H1 (cell line): ENCODE data around the gene ARAP3.

ENCODE experiments used
- CTCF ChIP-seq, 3 experiments: IDR thresholded peaks; 1 replicate in 2 of 3; 2 replicates in 1 of 3; pipeline versions ENCODE4 v1.5.1 to v1.6.1; 2011; ENCODE audit warnings: low read length in 3 of 3, mild to moderate bottlenecking in 3 of 3, inconsistent platforms in 2 of 3, low read depth in 1 of 3, moderate library complexity in 1 of 3; ENCODE audit not compliant: insufficient read depth in 1 of 3; ENCODE audit errors: control extremely low read depth in 1 of 3
- EP300 ChIP-seq, 2 experiments: IDR thresholded peaks; 1 replicate in 1 of 2; 2 replicates in 1 of 2; pipeline ENCODE4 v1.6.1; 2011 to 2012; ENCODE audit warnings: low read depth in 2 of 2, low read length in 2 of 2, mild to moderate bottlenecking in 2 of 2, borderline replicate concordance in 1 of 2, inconsistent platforms in 1 of 2, moderate library complexity in 1 of 2
- FOSL1 ChIP-seq: IDR thresholded peaks from 2 replicates; pipeline ENCODE4 v1.6.1; 2011; ENCODE audit warnings: mild to moderate bottlenecking, low read depth, low read length, moderate library complexity; ENCODE audit not compliant: insufficient read depth
- KDM1A ChIP-seq: fragments of 200-600, 300-600 bp; sonication (generic); IDR thresholded peaks from 2 replicates; pipeline ENCODE4 v1.7.1; 2016; ENCODE audit warnings: mild to moderate bottlenecking, low read length, borderline replicate concordance
- POLR2AphosphoS5 ChIP-seq: IDR thresholded peaks from 2 replicates; pipeline ENCODE4 v1.6.1; 2011; ENCODE audit warnings: low read depth, low read length
- SIN3A ChIP-seq, 2 experiments: IDR thresholded peaks in 1 of 2; conservative IDR thresholded peaks in 1 of 2; 2 replicates each; pipeline ENCODE4 v1.6.1; 2011 to 2012; ENCODE audit warnings: low read length in 2 of 2, improper control_type of control experiment in 1 of 2, low read depth in 1 of 2, mild to moderate bottlenecking in 1 of 2
- SIX5 ChIP-seq: IDR thresholded peaks from 2 replicates; pipeline ENCODE4 v1.6.1; 2011; ENCODE audit warnings: mild to moderate bottlenecking, low read depth, low read length

DNA sequence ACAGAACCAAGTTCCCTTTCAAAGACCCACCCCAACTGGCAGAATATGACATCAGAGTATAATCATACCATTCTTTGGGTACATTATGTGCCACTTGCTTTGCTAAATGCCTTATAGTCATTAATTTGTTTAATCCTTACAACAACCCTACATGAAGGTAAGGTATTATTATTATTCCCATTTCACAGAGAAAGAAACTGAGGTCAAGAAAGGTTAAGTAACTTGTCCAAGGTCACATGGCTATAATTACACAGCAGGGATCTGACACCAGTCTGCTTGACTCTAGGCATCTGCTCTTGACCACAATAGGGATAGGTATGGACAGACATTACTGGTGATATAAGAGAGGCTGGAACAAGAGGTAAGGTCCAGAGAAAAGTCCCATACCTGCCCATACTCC lies 32.1 kb downstream of the ARAP3 start:
- TF ChIP-seq SIX5 (no peak), EP300 (IDR thresholded peaks at IDR 0.05; ENCODE audit: borderline replicate concordance in 1 of 2, low read depth in 2 of 2, low read length in 2 of 2) (no peak), KDM1A (peak; percentile 44; the same call in 1 of the 2 replicates), POLR2AphosphoS5 (no peak), FOSL1 (no peak), SIN3A (conservative IDR thresholded peaks at IDR 0.05 in 1 of 2, IDR thresholded peaks at IDR 0.05 in 1 of 2; ENCODE audit: low read depth in 1 of 2, low read length in 2 of 2) (no peak), CTCF (IDR thresholded peaks at IDR 0.05; ENCODE audit: control extremely low read depth in 1 of 3, insufficient read depth in 1 of 3, low read depth in 1 of 3, low read length in 3 of 3) (no peak)
